Measurements from ENCODE around the gene SESN1. TPM values are rescaled to one million over a fixed set of nuclear protein-coding genes. Genes with fewer than 3 reads are reported as not detected.

SESN1 gene
- total RNA-seq, 2 experiments from 2014 or later, result 10.8 to 13.8 TPM

GRCh38 chr6:108995296-108995695, 99.3 kb downstream of the SESN1 start:
- Histone ChIP-seq H3K9me2 (ENCODE audit: insufficient read depth, low read length) (no peaks in the 10 kb centered on the region), H3K9me3 (ENCODE audit: low read length) (no peaks in the 10 kb centered on the region), H3K4me1 (ENCODE audit: insufficient read depth, low read length, poor library complexity, severe bottlenecking) (no peaks in the 10 kb centered on the region), H2AFZ (ENCODE audit: low read length) (no peak overlapping the region), H3K79me2 (ENCODE audit: insufficient read depth, low read depth, low read length) (no peaks in the 10 kb centered on the region), H3K27ac (ENCODE audit: low read depth, low read length, poor library complexity, severe bottlenecking) (no peak overlapping the region), H3K4me2 (ENCODE audit: low read length) (no peak overlapping the region), H3K4me3 (ENCODE audit: low read depth, low read length, poor library complexity, severe bottlenecking) (no peak overlapping the region), H4K20me1 (ENCODE audit: insufficient read depth, low read length) (no peaks in the 10 kb centered on the region), H3K36me3 (ENCODE audit: insufficient read depth, low read length) (peaks cover 3% of the 10 kb centered on the region; the same call in 1 of the 2 replicates)
- DNase-seq (ENCODE audit: low spot score), result no peak
- intact Hi-C loops (cut with micrococcal nuclease; ENCODE audit: unreplicated experiment), result no loop called here
- BruUV-seq (replicated peaks), result no TSS peak
- TF ChIP-seq EZH2phosphoT487 (IDR thresholded peaks at IDR 0.05; ENCODE audit: borderline replicate concordance, low read depth, low read length) (no peak), CTCF (conservative IDR thresholded peaks at IDR 0.05; ENCODE audit: low read length) (no peak)
- POLR2A ChIA-PET, result no interaction called here
- CTCF ChIA-PET (ENCODE audit: unreplicated experiment), result no interaction called here

- peaks cover 10% of the 10 kb centered on the region; the same call in 1 of the 2 replicates for H3K36me3 ChIP-seq (ENCODE audit: insufficient read depth, low read length)
- H3K4me3 ChIP-seq (ENCODE audit: low read depth, low read length, poor library complexity, severe bottlenecking), result no peak overlapping the region
- intact Hi-C loops (cut with micrococcal nuclease; ENCODE audit: unreplicated experiment), result no loop called here
- H3K27ac ChIP-seq (ENCODE audit: low read depth, low read length, poor library complexity, severe bottlenecking), result no peak overlapping the region
- H4K20me1 ChIP-seq (ENCODE audit: insufficient read depth, low read length), result no peaks in the 10 kb centered on the region
- no peaks in the 10 kb centered on the region for H3K79me2 ChIP-seq (ENCODE audit: insufficient read depth, low read depth, low read length)
- TF ChIP-seq EZH2phosphoT487 (IDR thresholded peaks at IDR 0.05; ENCODE audit: borderline replicate concordance, low read depth, low read length) (no peak), CTCF (conservative IDR thresholded peaks at IDR 0.05; ENCODE audit: low read length) (no peak)
- H3K4me1 ChIP-seq (ENCODE audit: insufficient read depth, low read length, poor library complexity, severe bottlenecking), result no peaks in the 10 kb centered on the region
- H3K9me2 ChIP-seq (ENCODE audit: insufficient read depth, low read length), result no peaks in the 10 kb centered on the region
- H2AFZ ChIP-seq (ENCODE audit: low read length), result no peak overlapping the region
- DNase-seq (ENCODE audit: low spot score), result no peak
- POLR2A ChIA-PET, result interaction anchor here (0.7 to 1.8 kb wide), 4 partner anchors 38 to 49 kb away, joined by 3 to 4 read pairs (median 4); no protein-coding TSS in a partner anchor
- H3K9me3 ChIP-seq (ENCODE audit: low read length), result no peaks in the 10 kb centered on the region
- no TSS peak for BruUV-seq (replicated peaks)
- CTCF ChIA-PET (ENCODE audit: unreplicated experiment), result no interaction called here
- H3K4me2 ChIP-seq (ENCODE audit: low read length), result no peak overlapping the region
These were observed 100.8 kb downstream of the SESN1 start for GRCh38 chr6:108993876-108994275.

- ChIA-PET CTCF (ENCODE audit: unreplicated experiment) (no interaction called here), POLR2A (interaction anchor here (0.6 kb wide), 1 partner anchor 326 kb away, joined by 3 read pairs; no protein-coding TSS in a partner anchor)
- no peak for DNase-seq (ENCODE audit: low spot score)
- TF ChIP-seq EZH2phosphoT487 (IDR thresholded peaks at IDR 0.05; ENCODE audit: borderline replicate concordance, low read depth, low read length) (no peak), CTCF (conservative IDR thresholded peaks at IDR 0.05; ENCODE audit: low read length) (no peak)
- no peaks in the 10 kb centered on the region for H3K79me2 ChIP-seq (ENCODE audit: insufficient read depth, low read depth, low read length)
- H3K27ac ChIP-seq (ENCODE audit: low read depth, low read length, poor library complexity, severe bottlenecking), result no peak overlapping the region
- no peaks in the 10 kb centered on the region for H3K4me1 ChIP-seq (ENCODE audit: insufficient read depth, low read length, poor library complexity, severe bottlenecking)
- no TSS peak for BruUV-seq (replicated peaks)
- no peaks in the 10 kb centered on the region for H3K9me2 ChIP-seq (ENCODE audit: insufficient read depth, low read length)
- H4K20me1 ChIP-seq (ENCODE audit: insufficient read depth, low read length), result no peaks in the 10 kb centered on the region
- no peaks in the 10 kb centered on the region for H3K9me3 ChIP-seq (ENCODE audit: low read length)
- H3K4me3 ChIP-seq (ENCODE audit: low read depth, low read length, poor library complexity, severe bottlenecking), result no peak overlapping the region
- no peak overlapping the region for H2AFZ ChIP-seq (ENCODE audit: low read length)
- peaks cover 10% of the 10 kb centered on the region for H3K36me3 ChIP-seq (ENCODE audit: insufficient read depth, low read length)
- intact Hi-C loops (cut with micrococcal nuclease; ENCODE audit: unreplicated experiment), result no loop called here
- no peak overlapping the region for H3K4me2 ChIP-seq (ENCODE audit: low read length)
These were observed 104.9 kb downstream of the SESN1 start for GRCh38 chr6:108989700-108990099.

Data from OCI-LY7 (cell line).